ENCODE measurements around the gene GRIA1.

The GRIA1 gene

DNA sequence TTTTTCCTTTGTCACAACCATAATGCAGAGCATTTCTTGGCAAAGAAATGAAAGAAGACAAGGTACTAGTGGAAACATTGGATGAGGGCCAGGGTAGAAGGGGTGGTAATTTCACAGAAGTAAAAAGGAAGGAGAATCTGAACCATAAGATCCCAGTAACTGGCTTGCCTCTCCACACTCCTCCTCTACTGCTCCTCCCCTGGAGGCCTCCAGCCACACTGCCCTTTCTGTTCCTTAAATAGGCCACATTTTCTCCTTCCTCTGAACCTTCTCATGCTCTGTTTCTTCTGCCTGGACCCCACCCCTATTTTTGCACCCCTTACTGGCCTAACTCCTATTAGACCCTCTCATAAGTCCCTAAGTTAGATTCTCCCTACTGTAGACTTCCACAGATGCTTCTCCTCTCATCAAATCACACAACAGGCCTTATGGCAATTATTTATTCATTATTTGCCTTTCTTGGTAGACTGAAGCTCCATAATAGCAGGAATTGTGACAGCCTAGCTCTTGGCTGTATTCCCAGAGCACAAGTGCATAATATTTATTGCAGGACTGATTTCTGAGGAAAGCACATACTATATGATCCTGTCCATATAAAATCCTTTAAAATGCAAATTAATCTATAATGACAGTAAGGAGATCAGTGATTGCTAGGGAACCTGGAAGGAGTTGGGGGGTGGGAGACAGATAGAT is 31.3 kb upstream of the GRIA1 start:
- no peak overlapping the region for H3K4me3 ChIP-seq (ENCODE audit: control insufficient read depth, low read depth, low read length)
- no peak for DNase-seq (ENCODE audit: low read depth)
- TF ChIP-seq, protein P1, sequence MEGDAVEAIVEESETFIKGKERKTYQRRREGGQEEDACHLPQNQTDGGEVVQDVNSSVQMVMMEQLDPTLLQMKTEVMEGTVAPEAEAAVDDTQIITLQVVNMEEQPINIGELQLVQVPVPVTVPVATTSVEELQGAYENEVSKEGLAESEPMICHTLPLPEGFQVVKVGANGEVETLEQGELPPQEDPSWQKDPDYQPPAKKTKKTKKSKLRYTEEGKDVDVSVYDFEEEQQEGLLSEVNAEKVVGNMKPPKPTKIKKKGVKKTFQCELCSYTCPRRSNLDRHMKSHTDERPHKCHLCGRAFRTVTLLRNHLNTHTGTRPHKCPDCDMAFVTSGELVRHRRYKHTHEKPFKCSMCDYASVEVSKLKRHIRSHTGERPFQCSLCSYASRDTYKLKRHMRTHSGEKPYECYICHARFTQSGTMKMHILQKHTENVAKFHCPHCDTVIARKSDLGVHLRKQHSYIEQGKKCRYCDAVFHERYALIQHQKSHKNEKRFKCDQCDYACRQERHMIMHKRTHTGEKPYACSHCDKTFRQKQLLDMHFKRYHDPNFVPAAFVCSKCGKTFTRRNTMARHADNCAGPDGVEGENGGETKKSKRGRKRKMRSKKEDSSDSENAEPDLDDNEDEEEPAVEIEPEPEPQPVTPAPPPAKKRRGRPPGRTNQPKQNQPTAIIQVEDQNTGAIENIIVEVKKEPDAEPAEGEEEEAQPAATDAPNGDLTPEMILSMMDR (IDR thresholded peaks at IDR 0.05; ENCODE audit: control insufficient read depth, insufficient read depth, low read depth, low read length, missing control alignments) = no peak

DNA sequence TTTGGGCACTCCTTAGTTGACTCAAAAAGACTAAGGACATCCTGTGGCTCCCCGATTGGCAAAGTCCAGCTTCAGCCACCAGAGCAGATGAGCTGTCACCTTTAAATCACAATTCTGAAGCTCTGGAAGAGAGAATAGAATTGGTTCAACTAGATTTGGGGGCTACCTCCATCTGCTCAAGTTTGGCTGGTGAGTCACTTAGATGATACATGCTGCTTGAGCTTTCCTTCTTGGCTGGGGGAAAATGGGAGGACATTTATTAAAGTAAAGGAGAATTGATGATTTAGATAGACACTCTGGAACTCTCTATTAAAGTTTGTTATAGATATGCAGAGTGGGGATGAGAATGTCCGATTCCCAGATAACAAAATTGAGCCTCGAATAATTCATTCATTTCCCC is 30.0 kb upstream of the GRIA1 start:
- no peak overlapping the region for H3K4me3 ChIP-seq (ENCODE audit: control insufficient read depth, low read depth, low read length)
- TF ChIP-seq, protein P1 (IDR thresholded peaks at IDR 0.05; ENCODE audit: control insufficient read depth, insufficient read depth, low read depth, low read length, missing control alignments) = no peak
- DNase-seq (ENCODE audit: low read depth) = no peak

DNA sequence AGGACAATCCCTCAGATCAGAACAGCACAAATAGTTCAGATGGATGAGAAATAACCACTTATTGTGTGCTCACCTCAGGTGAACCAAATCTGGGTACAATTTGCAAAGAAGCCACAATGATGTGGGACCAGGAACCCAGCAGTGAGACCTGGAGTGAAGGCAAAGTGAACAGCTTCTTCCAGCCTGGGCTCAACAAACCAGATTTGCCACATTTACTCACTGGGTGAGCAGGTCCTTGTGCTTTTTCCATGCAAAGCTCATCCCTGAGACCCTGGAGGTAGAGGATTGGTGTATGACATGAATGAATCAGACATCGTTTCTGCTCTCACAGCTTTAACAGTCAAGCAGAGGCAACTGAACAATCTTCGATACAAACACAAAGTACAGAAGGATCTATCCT is 29.1 kb upstream of the GRIA1 start:
- H3K4me3 ChIP-seq (ENCODE audit: control insufficient read depth, low read depth, low read length) = no peak overlapping the region
- TF ChIP-seq, protein P1 (IDR thresholded peaks at IDR 0.05; ENCODE audit: control insufficient read depth, insufficient read depth, low read depth, low read length, missing control alignments) = no peak
- no peak for DNase-seq (ENCODE audit: low read depth)

DNA sequence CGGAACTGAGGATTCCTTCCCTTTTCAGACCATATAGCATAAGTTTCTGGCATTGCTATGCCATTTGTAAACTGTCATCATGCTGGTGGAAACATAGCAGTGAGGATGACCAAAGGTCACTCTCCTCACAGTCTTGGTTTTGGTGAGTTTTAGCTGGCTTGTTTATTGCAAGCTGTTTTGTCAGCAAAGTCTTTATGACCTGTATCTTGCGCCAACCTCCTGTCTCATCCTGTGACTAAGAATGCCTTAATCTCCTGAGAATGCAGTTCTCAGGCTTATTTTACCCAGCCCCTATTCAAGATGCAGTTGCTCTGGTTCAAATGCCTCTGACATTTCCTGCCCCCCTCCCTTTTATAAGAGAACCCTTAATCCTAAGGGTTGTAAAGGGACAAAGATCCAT is 26.7 kb upstream of the GRIA1 start:
- TF ChIP-seq, protein P1 (IDR thresholded peaks at IDR 0.05; ENCODE audit: control insufficient read depth, insufficient read depth, low read depth, low read length, missing control alignments) = no peak
- peak; percentile 37 for DNase-seq (ENCODE audit: low read depth)
- H3K4me3 ChIP-seq (ENCODE audit: control insufficient read depth, low read depth, low read length) = no peak overlapping the region

DNA sequence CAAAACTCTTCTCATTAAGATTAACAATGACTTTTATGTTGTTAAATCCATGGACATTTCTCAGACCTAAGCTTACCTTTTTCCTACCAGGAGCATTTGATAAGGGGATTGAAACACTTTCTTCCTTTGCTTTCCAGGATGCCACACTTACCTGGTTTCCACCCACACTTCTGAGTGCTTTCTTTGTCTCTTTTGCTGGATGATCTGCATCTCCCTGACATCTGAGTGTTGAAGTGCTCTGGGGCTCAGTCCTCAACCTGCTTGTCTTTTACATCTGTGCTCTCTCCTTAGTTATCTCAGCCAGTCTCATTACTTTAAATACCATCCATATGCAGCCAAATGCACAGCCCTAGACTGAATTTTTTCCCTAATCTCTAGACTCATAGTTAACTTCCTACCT is 22.9 kb upstream of the GRIA1 start:
- DNase-seq (ENCODE audit: low read depth) = no peak
- TF ChIP-seq, protein P1 (IDR thresholded peaks at IDR 0.05; ENCODE audit: control insufficient read depth, insufficient read depth, low read depth, low read length, missing control alignments) = no peak
- no peak overlapping the region for H3K4me3 ChIP-seq (ENCODE audit: control insufficient read depth, low read depth, low read length)

DNA sequence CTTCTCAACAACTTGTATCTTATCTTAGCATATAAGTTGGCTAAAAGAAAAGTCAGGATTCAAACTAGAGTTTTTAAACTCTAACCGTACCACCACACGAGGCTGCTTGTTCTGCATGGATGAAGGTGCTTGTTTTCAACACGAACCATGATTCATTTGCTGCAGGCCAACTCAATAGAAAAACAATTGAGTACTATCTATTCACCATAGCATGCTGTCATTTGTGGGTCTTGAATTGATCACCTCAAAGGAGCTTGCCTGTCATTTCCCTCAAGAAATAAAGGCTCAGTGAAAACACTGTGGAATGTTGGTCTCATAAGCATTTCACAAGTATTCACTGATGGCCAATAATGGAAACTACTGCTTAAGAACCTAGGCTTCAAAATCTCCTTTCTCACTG is 21.0 kb upstream of the GRIA1 start:
- no peak overlapping the region for H3K4me3 ChIP-seq (ENCODE audit: control insufficient read depth, low read depth, low read length)
- TF ChIP-seq, protein P1 (IDR thresholded peaks at IDR 0.05; ENCODE audit: control insufficient read depth, insufficient read depth, low read depth, low read length, missing control alignments) = no peak
- DNase-seq (ENCODE audit: low read depth) = no peak
